K562 (cell line): Measurements from ENCODE around the gene ANO10. TPM values are rescaled to one million over a fixed set of nuclear protein-coding genes. Genes with fewer than 3 reads are reported as not detected.

ENCODE experiments used
- ATAC-seq: fragments of 200-7000 bp; cut with Tn5 transposase; 3 replicates; pipeline ENCODE4 v1.9.1; 2020; ENCODE audit warnings: moderate library complexity
- BruUV-seq: library from RNA; stranded (reverse); fragments of 400-500 nt; replicated peaks from 2 replicates; lab custom pipeline; 2021; lab: Mats Ljungman, UMichigan
- CTCF ChIA-PET: fragments of 300-600 bp; formaldehyde crosslinking; extraction: SDS; loops from one replicate; lab custom pipeline; 2021; ENCODE audit warnings: low intra/inter-chr PET ratio; lab: Yijun Ruan, JAX
- POLR2A ChIA-PET: fragments of 300-600, 350-650 bp; sonication (Branson Sonifier 250); formaldehyde crosslinking; extraction: SDS; loops from one replicate; lab custom pipeline; 2021; ENCODE audit warnings: antibody characterized with exemption, inconsistent platforms; lab: Yijun Ruan, JAX
- DNase-seq, 4 experiments: peaks; one replicate each; pipeline versions ENCODE4 v3.0.0 to v3.0.0-alpha.2; 2011 to 2018; ENCODE audit warnings: low spot score in 3 of 4, mixed read lengths in 3 of 4; ENCODE audit errors: extremely low read depth in 1 of 4
- FAIRE-seq: peaks from 2 replicates; lab custom pipeline; 2011; peaks lifted over from hg19 to GRCh38; lab: Jason Lieb, UNC
- H2AFZ ChIP-seq: 2 replicates; pipeline ENCODE4 v1.6.0; 2011; ENCODE audit warnings: low read depth, low read length, control low read depth, inconsistent platforms
- H3K27ac ChIP-seq: fragments of 200-600 bp; 3 replicates; pipeline ENCODE4 v1.8.0; 2011; ENCODE audit warnings: low read depth, mild to moderate bottlenecking, control low read depth, inconsistent platforms, low read length, moderate library complexity, mixed read lengths; ENCODE audit errors: extremely low read depth
- H3K27me3 ChIP-seq, 2 experiments: fragments of 300-600 bp in 1 of 2; 2 replicates in 1 of 2; 3 replicates in 1 of 2; pipeline versions ENCODE4 v1.6.0 to v1.8.0; 2011; ENCODE audit warnings: inconsistent platforms in 2 of 2, low read length in 2 of 2, mild to moderate bottlenecking in 1 of 2, mixed read lengths in 1 of 2, moderate library complexity in 1 of 2; ENCODE audit not compliant: control insufficient read depth in 2 of 2, insufficient read depth in 2 of 2
- H3K36me3 ChIP-seq: fragments of 300-600 bp; 3 replicates; pipeline ENCODE4 v1.8.0; 2011; ENCODE audit warnings: mild to moderate bottlenecking, low read length, inconsistent platforms; ENCODE audit not compliant: control insufficient read depth, insufficient read depth
- H3K4me1 ChIP-seq, 2 experiments: fragments of 200-600 bp in 1 of 2; replicated peaks in 1 of 2; 2 replicates in 1 of 2; 3 replicates in 1 of 2; pipeline versions ENCODE4 v1.5.1 to v1.8.0; 2011; ENCODE audit warnings: inconsistent platforms in 2 of 2, low read length in 2 of 2, mild to moderate bottlenecking in 1 of 2, mixed read lengths in 1 of 2, moderate library complexity in 1 of 2; ENCODE audit not compliant: control insufficient read depth in 2 of 2, insufficient read depth in 2 of 2
- H3K4me2 ChIP-seq: 2 replicates; pipeline ENCODE4 v1.6.1; 2011; ENCODE audit warnings: low read length, control low read depth, inconsistent platforms, mixed read lengths; ENCODE audit not compliant: insufficient read depth
- H3K4me3 ChIP-seq: fragments of 200-600 bp; sonication (generic), shearing (Covaris generic); 2 replicates; pipeline ENCODE4 v1.5.1; 2016; ENCODE audit warnings: control low read depth, inconsistent platforms
- H3K79me2 ChIP-seq: fragments of 200-600 bp; 3 replicates; pipeline ENCODE4 v1.8.0; 2011; ENCODE audit warnings: low read length, inconsistent platforms; ENCODE audit not compliant: control insufficient read depth, insufficient read depth
- H3K9ac ChIP-seq, 2 experiments: 2 replicates each; pipeline versions ENCODE4 v1.6.0 to v1.6.1; 2011; ENCODE audit warnings: low read depth in 2 of 2, low read length in 2 of 2, control low read depth in 1 of 2, inconsistent platforms in 1 of 2, mild to moderate bottlenecking in 1 of 2, mixed read lengths in 1 of 2; ENCODE audit not compliant: insufficient read depth in 1 of 2
- H3K9me1 ChIP-seq: one replicate; pipeline ENCODE4 v1.6.0; 2011; ENCODE audit warnings: inconsistent platforms, mild to moderate bottlenecking, low read length, moderate library complexity; ENCODE audit not compliant: control insufficient read depth, insufficient read depth
- H3K9me3 ChIP-seq: replicated peaks from 2 replicates; pipeline ENCODE4 v1.5.1; 2011; ENCODE audit warnings: low read depth, low read length, inconsistent platforms; ENCODE audit not compliant: control insufficient read depth, insufficient read depth
- H4K20me1 ChIP-seq: replicated peaks from 2 replicates; pipeline ENCODE4 v1.6.1; 2011; ENCODE audit warnings: low read length, inconsistent platforms, mixed read lengths; ENCODE audit not compliant: control insufficient read depth, insufficient read depth
- CREM ChIP-seq: IDR thresholded peaks from 2 replicates; pipeline ENCODE4 v1.6.1; 2014; ENCODE audit warnings: antibody characterized with exemption, low read depth
- DACH1 ChIP-seq: fragments of 450-650 bp; IDR thresholded peaks from 2 replicates; pipeline ENCODE4 v1.6.1; 2018; ENCODE audit not compliant: partially characterized antibody
- EHMT2 ChIP-seq: fragments of 450-650 bp; IDR thresholded peaks from 2 replicates; pipeline ENCODE4 v1.6.1; 2018; ENCODE audit warnings: antibody characterized with exemption
- FOXJ2 ChIP-seq: fragments of 200-800 bp; sonication (Bioruptor generic); IDR thresholded peaks from 2 replicates; pipeline ENCODE4 v1.6.1; 2016; ENCODE audit warnings: missing genetic modification characterization, missing compliant biosample characterization
- GTF2F1 ChIP-seq: IDR thresholded peaks from 2 replicates; pipeline ENCODE4 v1.6.1; 2011; ENCODE audit warnings: low read depth, low read length, improper control_type of control experiment
- MEF2A ChIP-seq: IDR thresholded peaks from 2 replicates; pipeline ENCODE4 v1.6.1; 2011; ENCODE audit warnings: low read depth, mild to moderate bottlenecking, low read length, moderate library complexity; ENCODE audit not compliant: control insufficient read depth
- PHB2 ChIP-seq: fragments of 450-650 bp; IDR thresholded peaks from 2 replicates; pipeline ENCODE4 v1.6.1; 2017; ENCODE audit warnings: low read depth
- RFX1 ChIP-seq: fragments of 450-650 bp; IDR thresholded peaks from 2 replicates; pipeline ENCODE4 v1.6.1; 2016; ENCODE audit warnings: mild to moderate bottlenecking, moderate library complexity
- THRAP3 ChIP-seq: fragments of 450-650 bp; IDR thresholded peaks from 2 replicates; pipeline ENCODE4 v1.6.1; 2016; ENCODE audit warnings: mild to moderate bottlenecking, inconsistent platforms, borderline replicate concordance
- ZBTB8A ChIP-seq: fragments of 450-650 bp; IDR thresholded peaks from 2 replicates; pipeline ENCODE4 v1.6.1; 2018; ENCODE audit warnings: mild to moderate bottlenecking, moderate library complexity; ENCODE audit not compliant: partially characterized antibody
- ZNF316 ChIP-seq: fragments of 450-650 bp; IDR thresholded peaks from 2 replicates; pipeline ENCODE4 v1.6.1; 2016
- ZSCAN32 ChIP-seq: fragments of 450-650 bp; formaldehyde crosslinking; IDR thresholded peaks from 2 replicates; pipeline ENCODE4 v1.4.0; 2020; ENCODE audit warnings: mild to moderate bottlenecking, moderate library complexity
- ZZZ3 ChIP-seq: fragments of 450-650 bp; IDR thresholded peaks from 2 replicates; pipeline ENCODE4 v1.6.1; 2016; ENCODE audit warnings: antibody characterized with exemption, mild to moderate bottlenecking, moderate library complexity
- WGBS: fragments of 100-300 bp; shearing (Covaris generic); methylation state at CpG from one replicate; pipeline ENCODE4 v1.1.6; 2016; ENCODE audit warnings: low coverage, mixed read lengths; ENCODE audit not compliant: insufficient coverage; ENCODE audit errors: missing lambda C conversion rate; 5-methylcytosine and 5-hydroxymethylcytosine counted together
- in situ Hi-C: fragments of 300-500 bp; cut with MboI; formaldehyde crosslinking; loops from 4 replicates; pipeline ENCODE4 v1.15.0; 2018; ENCODE audit warnings: inconsistent platforms, mixed read lengths
- intact Hi-C: fragments of 100-400 bp; cut with micrococcal nuclease; formaldehyde crosslinking; loops from 2 replicates; pipeline ENCODE4 v1.14.2; 2022
- polyA plus RNA-seq, 8 experiments: library from polyadenylated mRNA; depleted of rRNA in 4 of 8; stranded (reverse) in 5 of 8; unstranded in 3 of 8; fragments of >200 nt; fragmentation: Nextera tagmentation in 2 of 8; fragmentation: Illumina TruSeq in 1 of 8; extraction: Ambion mirVana in 2 of 8; extraction: Trizol in 1 of 8; gene quantifications; 2 replicates each; pipeline versions ENCODE4 v1.2.1 to v1.2.3, GENCODE V29; 2011 to 2014; ENCODE audit warnings: inconsistent platforms in 1 of 8, missing spikeins in 1 of 8
- total RNA-seq, 7 experiments: library from RNA; depleted of rRNA in 6 of 7; stranded (reverse); fragments of >200 nt in 6 of 7; fragmentation: Illumina TruSeq in 2 of 7; extraction: Trizol in 2 of 7; gene quantifications; 2 replicates each; pipeline versions ENCODE4 v1.2.1 to v1.2.3, GENCODE V29; 2011 to 2021; ENCODE audit warnings: low replicate concordance in 1 of 7
- TF ChIP-seq, protein P1 (sequence below): fragments of 450-650 bp; IDR thresholded peaks from 2 replicates; pipeline ENCODE4 v1.6.1; 2017; ENCODE audit warnings: antibody characterized with exemption
- TF ChIP-seq, protein P2 (sequence below): IDR thresholded peaks from 3 replicates; pipeline ENCODE4 v1.6.1; 2011; ENCODE audit warnings: borderline replicate concordance, mild to moderate bottlenecking, moderate library complexity; ENCODE audit not compliant: insufficient read length; ENCODE audit errors: extremely low read depth
- TF ChIP-seq, protein P3 (sequence below): fragments of 150-350 bp; IDR thresholded peaks from 2 replicates; pipeline ENCODE4 v1.6.1; 2014; ENCODE audit warnings: low read depth, mild to moderate bottlenecking, low read length, borderline replicate concordance

ANO10 gene
- total and polyA plus RNA-seq, 9 of the 15 experiments (the other 6 are each of a cell fraction or from before 2014, with no cell fraction given), result 6.4 to 46.0 (median 32.3) TPM

DNA sequence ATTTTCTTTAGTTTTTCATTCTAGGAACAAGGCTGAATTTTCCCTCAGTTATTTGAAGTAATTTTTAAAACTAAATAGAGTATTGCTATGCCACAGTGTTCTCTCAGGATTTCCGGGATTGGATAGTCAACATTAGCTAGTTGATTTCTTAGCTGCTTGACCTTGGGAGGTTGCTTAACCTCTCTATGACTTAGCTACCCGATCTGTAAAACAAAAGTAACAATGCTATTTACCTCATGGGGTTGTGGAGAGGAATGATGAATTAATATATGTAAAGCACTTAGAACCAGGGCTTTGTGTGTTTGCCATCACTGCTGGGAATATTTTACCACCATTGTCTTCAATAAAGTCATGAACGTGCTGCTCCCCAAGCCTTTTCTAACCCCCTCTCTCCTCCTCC is 278.0 kb downstream of the ANO10 start:
- Histone ChIP-seq H3K4me3 (no peak overlapping the region), H3K36me3 (peaks cover 48% of the 10 kb centered on the region), H3K4me2 (no peak overlapping the region), H3K79me2 (no peaks in the 10 kb centered on the region), H3K9me1 (no peaks in the 10 kb centered on the region), H3K9me3 (peaks cover 4% of the 10 kb centered on the region; the same call in 1 of the 2 replicates), H3K9ac (no peak overlapping the region), H4K20me1 (no peaks in the 10 kb centered on the region), H2AFZ (no peak overlapping the region), H3K27me3 (no peaks in the 10 kb centered on the region), H3K27ac (no peak overlapping the region), H3K4me1 (no peaks in the 10 kb centered on the region)
- DNase-seq (no peak), FAIRE-seq (no peak), ATAC-seq (no peak)
- WGBS, result 74% methylated on average over 3 of the region's 3 CpGs
- ChIA-PET POLR2A (interaction anchor here (1.1 kb wide), 1 partner anchor 10 kb away, joined by 3 read pairs; no protein-coding TSS in a partner anchor), CTCF (no interaction called here)
- intact Hi-C loops, result no loop called here
- no TSS peak for BruUV-seq
- in situ Hi-C loops, result no loop called here
- TF ChIP-seq DACH1 (no peak), FOXJ2 (tag) (no peak), EHMT2 (no peak), THRAP3 (no peak), MEF2A (no peak), PHB2 (no peak), RFX1 (no peak), ZZZ3 (no peak), CREM (no peak), ZSCAN32 (no peak), GTF2F1 (no peak), ZNF316 (no peak), ZBTB8A (no peak)
- TF ChIP-seq, protein P1, sequence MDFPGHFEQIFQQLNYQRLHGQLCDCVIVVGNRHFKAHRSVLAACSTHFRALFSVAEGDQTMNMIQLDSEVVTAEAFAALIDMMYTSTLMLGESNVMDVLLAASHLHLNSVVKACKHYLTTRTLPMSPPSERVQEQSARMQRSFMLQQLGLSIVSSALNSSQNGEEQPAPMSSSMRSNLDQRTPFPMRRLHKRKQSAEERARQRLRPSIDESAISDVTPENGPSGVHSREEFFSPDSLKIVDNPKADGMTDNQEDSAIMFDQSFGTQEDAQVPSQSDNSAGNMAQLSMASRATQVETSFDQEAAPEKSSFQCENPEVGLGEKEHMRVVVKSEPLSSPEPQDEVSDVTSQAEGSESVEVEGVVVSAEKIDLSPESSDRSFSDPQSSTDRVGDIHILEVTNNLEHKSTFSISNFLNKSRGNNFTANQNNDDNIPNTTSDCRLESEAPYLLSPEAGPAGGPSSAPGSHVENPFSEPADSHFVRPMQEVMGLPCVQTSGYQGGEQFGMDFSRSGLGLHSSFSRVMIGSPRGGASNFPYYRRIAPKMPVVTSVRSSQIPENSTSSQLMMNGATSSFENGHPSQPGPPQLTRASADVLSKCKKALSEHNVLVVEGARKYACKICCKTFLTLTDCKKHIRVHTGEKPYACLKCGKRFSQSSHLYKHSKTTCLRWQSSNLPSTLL, result no peak
- TF ChIP-seq, protein P2, sequence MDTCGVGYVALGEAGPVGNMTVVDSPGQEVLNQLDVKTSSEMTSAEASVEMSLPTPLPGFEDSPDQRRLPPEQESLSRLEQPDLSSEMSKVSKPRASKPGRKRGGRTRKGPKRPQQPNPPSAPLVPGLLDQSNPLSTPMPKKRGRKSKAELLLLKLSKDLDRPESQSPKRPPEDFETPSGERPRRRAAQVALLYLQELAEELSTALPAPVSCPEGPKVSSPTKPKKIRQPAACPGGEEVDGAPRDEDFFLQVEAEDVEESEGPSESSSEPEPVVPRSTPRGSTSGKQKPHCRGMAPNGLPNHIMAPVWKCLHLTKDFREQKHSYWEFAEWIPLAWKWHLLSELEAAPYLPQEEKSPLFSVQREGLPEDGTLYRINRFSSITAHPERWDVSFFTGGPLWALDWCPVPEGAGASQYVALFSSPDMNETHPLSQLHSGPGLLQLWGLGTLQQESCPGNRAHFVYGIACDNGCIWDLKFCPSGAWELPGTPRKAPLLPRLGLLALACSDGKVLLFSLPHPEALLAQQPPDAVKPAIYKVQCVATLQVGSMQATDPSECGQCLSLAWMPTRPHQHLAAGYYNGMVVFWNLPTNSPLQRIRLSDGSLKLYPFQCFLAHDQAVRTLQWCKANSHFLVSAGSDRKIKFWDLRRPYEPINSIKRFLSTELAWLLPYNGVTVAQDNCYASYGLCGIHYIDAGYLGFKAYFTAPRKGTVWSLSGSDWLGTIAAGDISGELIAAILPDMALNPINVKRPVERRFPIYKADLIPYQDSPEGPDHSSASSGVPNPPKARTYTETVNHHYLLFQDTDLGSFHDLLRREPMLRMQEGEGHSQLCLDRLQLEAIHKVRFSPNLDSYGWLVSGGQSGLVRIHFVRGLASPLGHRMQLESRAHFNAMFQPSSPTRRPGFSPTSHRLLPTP, result no peak
- TF ChIP-seq, protein P3, sequence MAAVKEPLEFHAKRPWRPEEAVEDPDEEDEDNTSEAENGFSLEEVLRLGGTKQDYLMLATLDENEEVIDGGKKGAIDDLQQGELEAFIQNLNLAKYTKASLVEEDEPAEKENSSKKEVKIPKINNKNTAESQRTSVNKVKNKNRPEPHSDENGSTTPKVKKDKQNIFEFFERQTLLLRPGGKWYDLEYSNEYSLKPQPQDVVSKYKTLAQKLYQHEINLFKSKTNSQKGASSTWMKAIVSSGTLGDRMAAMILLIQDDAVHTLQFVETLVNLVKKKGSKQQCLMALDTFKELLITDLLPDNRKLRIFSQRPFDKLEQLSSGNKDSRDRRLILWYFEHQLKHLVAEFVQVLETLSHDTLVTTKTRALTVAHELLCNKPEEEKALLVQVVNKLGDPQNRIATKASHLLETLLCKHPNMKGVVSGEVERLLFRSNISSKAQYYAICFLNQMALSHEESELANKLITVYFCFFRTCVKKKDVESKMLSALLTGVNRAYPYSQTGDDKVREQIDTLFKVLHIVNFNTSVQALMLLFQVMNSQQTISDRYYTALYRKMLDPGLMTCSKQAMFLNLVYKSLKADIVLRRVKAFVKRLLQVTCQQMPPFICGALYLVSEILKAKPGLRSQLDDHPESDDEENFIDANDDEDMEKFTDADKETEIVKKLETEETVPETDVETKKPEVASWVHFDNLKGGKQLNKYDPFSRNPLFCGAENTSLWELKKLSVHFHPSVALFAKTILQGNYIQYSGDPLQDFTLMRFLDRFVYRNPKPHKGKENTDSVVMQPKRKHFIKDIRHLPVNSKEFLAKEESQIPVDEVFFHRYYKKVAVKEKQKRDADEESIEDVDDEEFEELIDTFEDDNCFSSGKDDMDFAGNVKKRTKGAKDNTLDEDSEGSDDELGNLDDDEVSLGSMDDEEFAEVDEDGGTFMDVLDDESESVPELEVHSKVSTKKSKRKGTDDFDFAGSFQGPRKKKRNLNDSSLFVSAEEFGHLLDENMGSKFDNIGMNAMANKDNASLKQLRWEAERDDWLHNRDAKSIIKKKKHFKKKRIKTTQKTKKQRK, result no peak
